Endothelial cell (in vitro differentiated cells): Measurements from ENCODE around the gene AKT3. TPM values are rescaled to one million over a fixed set of nuclear protein-coding genes. Genes with fewer than 3 reads are reported as not detected.

Experiments used
- DNase-seq: peaks from one replicate; pipeline ENCODE4 v3.0.0; 2021; ENCODE audit warnings: low spot score
- H3K27ac Mint-ChIP-seq: one replicate; pipeline ENCODE4 v1.8.0; 2021; ENCODE audit warnings: mixed read lengths, inconsistent platforms; ENCODE audit not compliant: unreplicated experiment
- H3K27me3 Mint-ChIP-seq: one replicate; pipeline ENCODE4 v1.8.0; 2021; ENCODE audit warnings: mild to moderate bottlenecking, moderate library complexity, mixed read lengths, inconsistent platforms; ENCODE audit not compliant: unreplicated experiment
- H3K36me3 Mint-ChIP-seq: one replicate; pipeline ENCODE4 v1.8.0; 2021; ENCODE audit warnings: mild to moderate bottlenecking, low read depth, mixed read lengths, inconsistent platforms; ENCODE audit not compliant: unreplicated experiment
- H3K4me1 Mint-ChIP-seq: one replicate; pipeline ENCODE4 v1.8.0; 2021; ENCODE audit warnings: mild to moderate bottlenecking, mixed read lengths, inconsistent platforms; ENCODE audit not compliant: unreplicated experiment
- H3K4me3 Mint-ChIP-seq: one replicate; pipeline ENCODE4 v1.8.0; 2021; ENCODE audit warnings: mild to moderate bottlenecking, mixed read lengths, inconsistent platforms; ENCODE audit not compliant: unreplicated experiment
- H3K9me3 Mint-ChIP-seq: one replicate; pipeline ENCODE4 v1.8.0; 2021; ENCODE audit warnings: mixed read lengths, inconsistent platforms; ENCODE audit not compliant: unreplicated experiment
- CTCF ChIP-seq: fragments of 200-600 bp; sonication (generic); IDR thresholded peaks from one replicate; pipeline ENCODE4 v1.5.0; 2021; ENCODE audit warnings: antibody characterized with exemption; ENCODE audit not compliant: unreplicated experiment
- total RNA-seq: library from RNA; stranded (reverse); fragmentation: NEBNext Ultra II Directional; extraction: Animal tissue kit (Norgen Biotek cat#: 25700); gene quantifications from one replicate; pipeline ENCODE4 v1.2.1, GENCODE V29; 2021; ENCODE audit not compliant: unreplicated experiment

The AKT3 gene
- total RNA-seq, 1 donor from 2014 or later: 87.3 TPM

- Mint-ChIP-seq H3K4me1 (no peaks in the 10 kb centered on the region), H3K27ac (no peak overlapping the region), H3K36me3 (peaks cover 12% of the 10 kb centered on the region), H3K4me3 (no peak overlapping the region), H3K9me3 (no peaks in the 10 kb centered on the region), H3K27me3 (peaks cover 2% of the 10 kb centered on the region)
- DNase-seq: no peak
- TF ChIP-seq CTCF: no peak
These were observed 262.1 kb downstream of the AKT3 start for GRCh38 chr1:243587823-243588560.

- Mint-ChIP-seq H3K9me3 (no peaks in the 10 kb centered on the region), H3K4me1 (no peaks in the 10 kb centered on the region), H3K27ac (no peak overlapping the region), H3K4me3 (no peak overlapping the region), H3K36me3 (peaks cover 12% of the 10 kb centered on the region), H3K27me3 (peaks cover 2% of the 10 kb centered on the region)
- DNase-seq: no peak
- no peak for TF ChIP-seq CTCF
These were observed 262.8 kb downstream of the AKT3 start for GRCh38 chr1:243587285-243587684.

GRCh38 chr1:243585982-243586381, 264.1 kb downstream of the AKT3 start:
- no peaks in the 10 kb centered on the region for H3K4me1 Mint-ChIP-seq
- H3K36me3 Mint-ChIP-seq: peaks cover 12% of the 10 kb centered on the region
- H3K27me3 Mint-ChIP-seq: peaks cover 2% of the 10 kb centered on the region
- H3K27ac Mint-ChIP-seq: no peak overlapping the region
- no peaks in the 10 kb centered on the region for H3K9me3 Mint-ChIP-seq
- no peak for TF ChIP-seq CTCF
- no peak for DNase-seq
- H3K4me3 Mint-ChIP-seq: no peak overlapping the region

- no peak for DNase-seq
- no peaks in the 10 kb centered on the region for H3K9me3 Mint-ChIP-seq
- no peak for TF ChIP-seq CTCF
- peaks cover 2% of the 10 kb centered on the region for H3K27me3 Mint-ChIP-seq
- H3K36me3 Mint-ChIP-seq: peaks cover 15% of the 10 kb centered on the region
- no peaks in the 10 kb centered on the region for H3K4me1 Mint-ChIP-seq
- H3K27ac Mint-ChIP-seq: no peak overlapping the region
- no peak overlapping the region for H3K4me3 Mint-ChIP-seq
These were observed 267.7 kb downstream of the AKT3 start for GRCh38 chr1:243582326-243582725.

GRCh38 chr1:243580984-243581383, 269.1 kb downstream of the AKT3 start:
- no peak overlapping the region for H3K27ac Mint-ChIP-seq
- TF ChIP-seq CTCF: no peak
- peaks cover 12% of the 10 kb centered on the region for H3K36me3 Mint-ChIP-seq
- no peak for DNase-seq
- no peaks in the 10 kb centered on the region for H3K4me1 Mint-ChIP-seq
- peaks cover 2% of the 10 kb centered on the region for H3K27me3 Mint-ChIP-seq
- no peaks in the 10 kb centered on the region for H3K9me3 Mint-ChIP-seq
- H3K4me3 Mint-ChIP-seq: no peak overlapping the region
